NB4 (cell line): Measurements from ENCODE around the gene CLDN6.

Source experiments
- DNase-seq: peaks from one replicate; pipeline ENCODE4 v3.0.0; 2010; ENCODE audit warnings: low read depth
- H3K4me3 ChIP-seq: one replicate; pipeline ENCODE4 v1.5.1; 2011; ENCODE audit warnings: mild to moderate bottlenecking, low read depth, low read length, moderate library complexity
- CTCF ChIP-seq: IDR thresholded peaks from one replicate; pipeline ENCODE4 v1.5.1; 2012; ENCODE audit warnings: low read depth, low read length
- MAX ChIP-seq: IDR thresholded peaks from 2 replicates; pipeline ENCODE4 v1.6.1; 2011; ENCODE audit warnings: low read depth, low read length
- MYC ChIP-seq: IDR thresholded peaks from 2 replicates; pipeline ENCODE4 v1.6.1; 2011; ENCODE audit warnings: low read depth, low read length
- POLR2A ChIP-seq: IDR thresholded peaks from 2 replicates; pipeline ENCODE4 v1.6.1; 2011; ENCODE audit warnings: mild to moderate bottlenecking; ENCODE audit not compliant: insufficient read length; ENCODE audit errors: extremely low read depth

CLDN6 gene

GRCh38 chr16:2973093-2973492 lies 44.9 kb downstream of the CLDN6 start:
- no peak for TF ChIP-seq MAX
- TF ChIP-seq POLR2A, result no peak
- no peak for TF ChIP-seq CTCF
- TF ChIP-seq MYC, result no peak
- no peak overlapping the region for H3K4me3 ChIP-seq
- DNase-seq, result no peak

- no peak for TF ChIP-seq POLR2A
- no peak for TF ChIP-seq MAX
- TF ChIP-seq CTCF, result no peak
- TF ChIP-seq MYC, result no peak
- H3K4me3 ChIP-seq, result no peak overlapping the region
- DNase-seq, result peak; percentile 32
Measured at GRCh38 chr16:2971985-2972784, 45.8 kb downstream of the CLDN6 start.

GRCh38 chr16:2971134-2971984 lies 46.6 kb downstream of the CLDN6 start:
- TF ChIP-seq POLR2A (peak; percentile 23), MYC (no peak)
- DNase-seq, result peak; percentile 43
- no peak overlapping the region for H3K4me3 ChIP-seq

- TF ChIP-seq CTCF (no peak), POLR2A (peak; percentile 12)
- DNase-seq, result peak; percentile 52
Measured at GRCh38 chr16:2970563-2970962, 47.4 kb downstream of the CLDN6 start.

GRCh38 chr16:2969545-2970521 lies 48.1 kb downstream of the CLDN6 start:
- TF ChIP-seq MYC (0 out of 2 replicates have a peak, but pooled peaks have one; percentile 30), POLR2A (peak; percentile 23), MAX (no peak), CTCF (peak; percentile 54)
- H3K4me3 ChIP-seq, result peak overlapping the region; percentile 67
- DNase-seq, result peak; percentile 92

More at GRCh38 chr16:2970563-2970962, 47.4 kb downstream of the CLDN6 start:
- H3K4me3 ChIP-seq, result peak overlapping the region; percentile 67
